Measurements from ENCODE around the gene MUTYH.

- TF ChIP-seq CTCF (IDR thresholded peaks at IDR 0.05 in 4 of 5, conservative IDR thresholded peaks at IDR 0.05 in 1 of 5) (no peak), POLR2A (IDR thresholded peaks at IDR 0.05) (no peak)
These were observed 4.3 kb downstream of the MUTYH start for GRCh38 chr1:45335855-45336324.
